Putamen (tissue), 1 donor: ENCODE measurements around the gene PMEPA1.

Source experiments
- DNase-seq: peaks from one replicate; pipeline ENCODE4 v3.0.0-alpha.2; 2016; ENCODE audit warnings: low spot score

Gene PMEPA1

DNA sequence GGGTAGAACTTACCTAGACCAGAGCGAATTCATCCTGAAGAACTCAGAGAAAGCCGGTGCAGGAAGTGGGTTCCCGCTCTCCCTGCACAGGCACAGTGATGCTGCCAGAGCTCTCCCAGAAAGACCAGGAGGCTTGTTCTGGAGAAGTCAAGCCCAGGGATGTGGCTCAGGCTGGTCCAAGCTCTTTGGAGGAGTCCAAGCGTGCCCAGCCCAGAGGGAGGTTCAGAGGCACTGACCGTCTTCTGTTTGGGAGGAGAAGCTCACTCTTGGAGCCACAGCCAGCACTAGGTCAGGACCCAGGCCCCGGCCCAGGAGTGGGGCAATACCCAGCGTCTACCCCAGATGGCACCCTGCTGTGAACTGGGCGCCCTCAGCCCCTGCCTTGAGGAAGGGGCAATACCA lies 1.5 kb upstream of the PMEPA1 start:
- DNase-seq, result no peak

DNA sequence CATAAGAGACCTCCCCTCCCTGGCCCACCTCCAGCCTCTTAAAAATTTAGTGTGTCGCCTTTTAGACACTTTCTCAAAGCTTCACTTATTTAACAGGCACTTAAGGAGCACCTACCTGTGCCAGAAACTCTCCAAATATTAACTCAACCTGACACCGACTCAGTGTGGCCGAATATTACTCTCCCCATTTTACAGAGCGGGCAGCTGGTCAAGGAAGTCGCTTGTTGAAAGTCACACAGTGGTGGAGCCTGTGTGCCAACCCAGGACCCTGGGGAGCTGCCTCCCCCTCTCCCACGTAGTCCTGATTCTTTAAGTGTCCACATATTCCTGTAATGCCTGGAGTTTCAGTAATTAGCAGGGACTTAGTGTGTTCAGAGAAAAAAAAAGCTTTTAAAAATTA lies 1.0 kb upstream of the PMEPA1 start:
- DNase-seq, result no peak

DNA sequence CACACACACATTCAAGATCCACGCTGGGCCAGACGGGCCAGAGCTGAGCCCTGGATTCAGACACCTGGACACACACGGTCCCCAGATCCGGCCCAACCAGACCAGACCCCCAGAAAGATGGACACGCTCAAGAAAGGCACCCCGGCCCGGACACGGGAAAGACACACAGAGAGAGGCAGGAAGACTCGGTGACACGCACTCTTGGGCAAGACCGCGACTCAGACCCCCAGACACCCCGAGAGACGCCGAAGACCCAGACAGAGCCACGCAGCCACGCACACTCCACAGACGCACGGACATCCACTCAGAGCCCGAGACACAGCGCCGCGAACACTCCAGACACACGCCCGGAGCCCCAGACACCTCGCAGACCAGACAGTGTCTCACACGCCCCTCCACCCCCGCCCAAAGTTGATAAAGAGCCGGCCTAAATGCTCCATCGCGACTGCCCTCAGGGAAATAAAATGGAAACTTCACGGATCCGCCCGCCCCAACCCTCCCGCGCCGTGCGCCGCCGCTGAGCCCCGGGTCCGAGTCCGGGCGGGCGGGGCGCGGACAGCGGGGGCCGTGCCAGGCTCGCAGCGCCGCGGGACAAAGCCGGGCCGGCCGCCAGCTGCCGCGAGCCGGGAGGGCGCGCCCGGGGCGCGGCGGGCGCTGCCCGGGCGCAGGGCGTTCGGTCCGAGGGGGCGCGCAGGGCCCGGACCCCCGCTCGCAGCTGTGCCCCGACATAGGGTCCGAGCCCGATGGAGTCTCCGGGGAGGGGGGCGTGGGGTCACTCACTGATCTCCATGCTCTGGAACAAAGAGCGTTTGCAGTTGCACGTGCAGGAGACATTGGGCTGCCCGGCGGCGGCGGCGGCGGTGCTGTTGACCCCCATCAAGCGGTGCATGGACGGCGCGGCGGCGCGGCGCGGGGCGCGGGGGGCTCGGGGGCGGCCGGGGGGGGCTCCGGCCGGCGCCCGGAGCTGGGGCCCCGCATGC lies 831 bp downstream of the PMEPA1 start:
- DNase-seq, result no peak

DNA sequence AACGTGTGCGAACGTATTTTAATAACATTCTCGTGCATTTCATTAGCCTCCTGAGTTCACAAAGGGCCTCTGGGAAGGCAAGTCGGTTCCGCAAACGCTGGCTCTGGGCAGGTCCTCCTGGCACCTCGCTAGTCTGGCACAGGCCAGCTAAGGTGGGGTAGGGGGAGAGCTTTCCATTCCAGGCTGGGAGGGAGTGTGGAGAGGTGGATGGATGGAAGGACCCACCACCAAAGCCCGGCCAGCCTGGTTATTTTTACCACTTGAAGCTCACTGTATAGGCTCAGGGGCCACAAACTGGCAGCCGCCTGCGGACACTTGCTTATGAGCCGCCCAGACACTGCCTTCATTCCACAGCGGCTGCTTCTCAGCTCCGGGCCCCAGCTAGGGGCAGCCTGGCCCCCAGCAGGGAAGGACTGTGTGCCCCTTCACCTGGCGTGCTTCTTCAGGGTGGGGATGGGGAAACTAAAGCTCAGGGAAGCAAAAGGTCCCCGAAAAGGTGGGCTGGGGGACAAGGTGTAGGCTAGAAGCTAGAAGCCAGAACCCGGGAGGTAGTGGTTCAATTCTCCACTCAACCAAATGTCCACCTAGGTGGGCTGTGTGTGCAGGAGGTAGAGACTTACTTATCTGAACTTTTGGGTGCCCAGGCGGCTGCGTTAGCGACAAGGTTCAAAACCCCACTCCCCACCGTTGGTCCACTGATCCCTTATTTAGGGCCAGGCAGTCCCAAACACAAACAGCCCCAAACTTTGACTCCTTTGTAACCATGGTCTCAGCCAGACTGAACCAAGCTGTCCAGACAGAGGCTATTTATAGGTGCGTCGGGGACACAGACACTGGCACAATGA lies 1.7 kb downstream of the PMEPA1 start:
- DNase-seq, result no peak

DNA sequence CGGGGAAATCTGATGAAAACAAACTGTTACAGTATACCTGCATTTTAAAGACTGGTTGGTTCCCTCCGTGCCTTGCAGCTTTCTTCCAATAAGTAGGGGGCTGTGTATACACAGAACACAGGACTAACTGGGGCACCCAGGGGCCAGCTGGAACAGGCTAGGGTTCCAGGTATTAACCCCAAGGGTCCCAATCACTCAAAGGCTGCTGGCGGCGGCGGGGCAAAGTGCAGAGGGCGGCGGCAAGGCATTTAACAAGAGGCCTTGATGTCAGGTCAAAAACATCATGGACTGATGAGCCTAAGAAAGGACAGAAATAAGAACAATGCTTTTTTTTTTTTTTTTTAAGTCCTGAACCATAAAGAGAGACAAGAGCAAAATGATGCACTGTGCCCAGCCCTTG lies 2.5 kb downstream of the PMEPA1 start:
- no peak for DNase-seq

- DNase-seq, result no peak
Measured at GRCh38 chr20:57705127-57705899, 4.5 kb downstream of the PMEPA1 start.

GRCh38 chr20:57704245-57704644 lies 5.6 kb downstream of the PMEPA1 start:
- DNase-seq, result no peak

DNA sequence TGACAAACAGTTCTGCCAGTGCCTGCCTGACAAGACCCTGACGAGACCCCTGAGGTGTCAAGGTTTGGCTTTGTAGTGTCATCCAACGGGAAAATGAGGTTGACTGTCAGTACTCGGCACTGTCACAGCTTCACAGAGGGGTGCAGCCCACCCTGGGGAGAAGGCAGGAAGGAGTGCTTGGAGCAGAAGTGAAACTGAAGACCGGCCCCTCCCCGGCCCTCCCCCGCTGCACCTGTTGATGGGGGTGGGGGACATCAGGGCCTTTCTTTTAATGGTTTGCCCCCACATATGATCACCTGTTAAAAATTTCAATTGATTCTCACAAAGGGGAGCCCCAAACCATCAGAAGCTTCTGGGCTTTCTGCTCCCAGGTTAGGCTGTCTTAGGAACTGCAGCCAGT lies 6.8 kb downstream of the PMEPA1 start:
- no peak for DNase-seq

- no peak for DNase-seq
Measured at GRCh38 chr20:57702521-57702920, 7.3 kb downstream of the PMEPA1 start.

DNA sequence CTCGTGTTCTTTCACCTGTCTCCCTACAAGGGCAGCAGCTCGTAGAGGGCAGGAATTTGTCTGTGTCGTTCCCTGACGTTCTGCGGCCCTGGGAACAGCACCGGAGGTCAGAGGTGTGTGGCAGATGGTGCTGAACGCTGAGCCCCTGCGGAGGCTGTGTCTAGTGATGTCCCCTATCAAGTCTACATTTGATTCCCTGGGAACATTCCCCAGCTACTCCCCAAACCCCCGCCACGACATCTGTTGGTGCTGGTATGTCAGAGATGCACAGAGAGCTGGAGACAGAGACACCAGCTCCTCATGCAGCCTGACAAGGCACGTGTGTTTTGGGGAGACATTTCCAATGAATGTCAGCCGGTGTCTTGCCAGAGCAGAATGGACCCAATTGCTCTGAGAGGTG lies 7.7 kb downstream of the PMEPA1 start:
- no peak for DNase-seq

GRCh38 chr20:57701651-57702050 lies 8.2 kb downstream of the PMEPA1 start:
- no peak for DNase-seq

- DNase-seq, result no peak
Measured at GRCh38 chr20:57701090-57701489, 8.7 kb downstream of the PMEPA1 start.

- DNase-seq, result no peak
Measured at GRCh38 chr20:57699395-57699794, 10.4 kb downstream of the PMEPA1 start.

DNA sequence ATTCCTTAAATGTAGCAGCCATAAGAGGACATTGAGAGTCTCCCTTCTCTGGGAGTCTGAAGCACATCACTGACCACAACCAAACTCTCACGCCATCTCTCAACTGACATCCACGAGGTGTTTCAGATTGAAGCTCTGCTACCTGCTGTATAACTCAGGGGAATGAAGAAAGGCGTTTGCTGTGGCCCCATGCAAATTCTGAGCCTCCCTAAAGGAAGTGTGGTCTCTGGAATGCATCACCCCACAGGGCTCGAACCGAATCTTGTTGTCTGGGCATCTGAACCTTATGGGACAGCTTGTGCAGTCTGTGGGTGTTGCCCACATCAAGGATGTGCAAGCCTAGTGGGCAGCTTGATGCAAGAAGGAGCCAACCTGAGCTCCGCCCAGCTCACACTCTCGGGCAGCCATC lies 10.9 kb downstream of the PMEPA1 start:
- no peak for DNase-seq

GRCh38 chr20:57698116-57698866 lies 11.5 kb downstream of the PMEPA1 start:
- DNase-seq, result no peak

DNA sequence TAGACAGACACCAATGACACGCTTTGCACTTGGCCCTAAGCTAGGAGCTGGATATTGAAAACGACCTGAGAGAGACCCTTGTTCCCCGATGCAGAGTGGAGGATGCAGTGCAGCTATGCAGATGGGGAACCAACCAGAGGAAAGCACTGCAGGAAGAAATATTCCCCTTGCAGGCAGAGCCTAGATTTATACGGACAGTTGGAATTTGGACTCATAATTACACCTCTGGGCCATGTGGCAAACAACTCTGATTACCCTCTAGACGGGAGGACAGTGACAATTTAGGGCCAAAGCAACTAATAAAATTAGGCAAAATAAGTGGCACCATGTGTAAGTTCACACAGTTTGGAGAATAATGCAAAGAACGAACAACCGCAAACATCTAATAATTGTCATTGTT lies 12.3 kb downstream of the PMEPA1 start:
- DNase-seq, result no peak

DNA sequence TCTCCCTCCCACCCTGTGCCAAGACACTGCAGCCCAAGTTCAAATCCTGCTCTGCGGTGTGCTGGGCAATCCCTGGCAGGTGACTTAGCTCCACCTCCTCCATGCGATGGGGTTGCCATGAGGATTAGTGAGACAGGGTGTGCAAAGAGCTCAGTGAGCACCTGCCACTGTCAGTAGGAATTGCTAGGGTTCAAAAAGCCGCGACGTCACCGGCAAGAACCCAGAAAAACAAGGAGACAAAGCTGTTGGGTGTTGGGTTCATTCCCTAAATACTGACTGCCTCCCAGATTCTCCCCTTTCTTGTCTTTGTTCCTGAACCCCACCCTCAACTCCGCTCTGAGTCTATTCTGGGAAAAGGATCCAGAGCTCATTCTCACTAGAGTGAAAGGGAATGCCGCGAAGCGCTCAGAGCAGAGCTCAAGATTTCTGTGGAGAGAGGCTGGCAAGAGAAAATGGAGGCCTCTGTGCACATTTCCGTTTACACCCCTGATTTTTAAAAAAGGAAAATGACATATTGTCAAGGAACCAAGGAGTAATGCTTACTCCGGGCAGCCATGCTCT lies 13.3 kb downstream of the PMEPA1 start:
- DNase-seq, result no peak

GRCh38 chr20:57695940-57696339 lies 13.9 kb downstream of the PMEPA1 start:
- no peak for DNase-seq

- DNase-seq, result no peak
Measured at GRCh38 chr20:57695012-57695411, 14.8 kb downstream of the PMEPA1 start.

DNA sequence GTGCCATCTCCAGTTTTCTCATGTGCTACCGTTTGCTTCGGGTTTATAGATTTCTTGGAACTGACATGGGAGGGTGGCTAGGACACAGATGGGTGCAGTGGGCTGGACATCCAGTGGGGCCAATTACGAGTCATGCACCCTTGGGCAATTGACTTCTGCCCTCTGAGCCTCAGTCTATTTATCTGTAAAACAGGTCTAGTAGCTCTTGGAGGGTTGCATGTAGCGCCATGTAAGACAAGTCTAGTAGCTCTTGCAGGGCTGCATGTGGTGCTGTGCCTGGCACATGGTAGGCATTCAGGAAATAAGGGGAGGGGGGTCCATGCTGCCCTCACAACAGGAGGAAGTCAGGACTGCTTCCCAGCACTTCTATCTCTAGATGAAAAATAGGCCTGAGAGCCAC lies 15.3 kb downstream of the PMEPA1 start:
- DNase-seq, result no peak

DNA sequence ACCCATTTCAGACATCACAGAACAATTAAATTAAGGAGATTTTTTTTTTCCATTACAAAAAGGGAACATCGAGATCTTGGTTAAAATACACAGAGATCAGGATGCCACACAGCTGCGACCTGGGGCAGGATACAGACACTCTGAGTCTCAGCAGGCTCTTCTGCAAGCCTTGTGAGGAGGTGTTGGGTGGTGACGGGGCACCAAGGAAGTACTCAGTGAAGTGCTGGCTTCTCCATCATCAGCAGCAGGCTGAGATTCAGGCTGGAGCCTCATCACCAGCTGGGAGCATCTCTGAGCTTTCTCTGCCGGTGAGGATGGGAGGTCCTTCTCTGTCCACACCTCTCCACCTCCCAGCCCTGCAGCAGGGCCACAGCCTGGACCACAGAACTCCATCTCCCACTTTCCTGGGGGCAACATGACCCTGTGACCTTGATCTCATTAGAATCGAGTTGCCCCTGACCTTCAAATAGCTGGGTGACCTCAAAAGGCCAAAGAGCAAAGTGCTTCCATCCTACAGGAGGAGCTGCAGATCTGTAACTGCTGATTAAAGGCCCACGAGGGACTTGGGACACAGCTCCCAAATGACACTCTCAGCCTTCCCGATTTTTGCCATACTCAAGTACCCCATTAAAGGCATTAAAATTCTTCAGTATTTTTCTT lies 16.0 kb downstream of the PMEPA1 start:
- no peak for DNase-seq
